Astrocyte (in vitro differentiated cells and primary cell): ENCODE measurements around the gene MOGAT3. TPM values are rescaled to one million over a fixed set of nuclear protein-coding genes. Genes with fewer than 3 reads are reported as not detected.

Experiments used
- DNase-seq: peaks from one replicate; pipeline ENCODE4 v3.0.0-alpha.2; 2010; ENCODE audit warnings: low read depth
- FAIRE-seq: peaks from 2 replicates; lab custom pipeline; 2011; peaks lifted over from hg19 to GRCh38; lab: Jason Lieb, UNC
- H2AFZ ChIP-seq: 2 replicates; pipeline ENCODE4 v1.6.0; 2012; ENCODE audit warnings: low read depth, low read length, inconsistent platforms
- H3K27ac ChIP-seq: 2 replicates; pipeline ENCODE4 v1.5.1; 2011; ENCODE audit warnings: low read depth, low read length, inconsistent platforms
- H3K27me3 ChIP-seq: 2 replicates; pipeline ENCODE4 v1.6.0; 2011; ENCODE audit warnings: low read length, inconsistent platforms; ENCODE audit not compliant: insufficient read depth
- H3K36me3 ChIP-seq: 2 replicates; pipeline ENCODE4 v1.5.1; 2011; ENCODE audit warnings: low read length, inconsistent platforms; ENCODE audit not compliant: insufficient read depth
- H3K4me1 ChIP-seq: 2 replicates; pipeline ENCODE4 v1.5.1; 2011; ENCODE audit warnings: low read length, inconsistent platforms; ENCODE audit not compliant: insufficient read depth
- H3K4me2 ChIP-seq: 2 replicates; pipeline ENCODE4 v1.6.0; 2012; ENCODE audit warnings: low read length, inconsistent platforms
- H3K4me3 ChIP-seq: 2 replicates; pipeline ENCODE4 v1.5.1; 2011; ENCODE audit warnings: low read depth, mild to moderate bottlenecking, low read length, inconsistent platforms; ENCODE audit not compliant: insufficient read depth
- H3K79me2 ChIP-seq: 2 replicates; pipeline ENCODE4 v1.6.0; 2012; ENCODE audit warnings: mild to moderate bottlenecking, low read length, inconsistent platforms; ENCODE audit not compliant: insufficient read depth
- H3K9ac ChIP-seq: 2 replicates; pipeline ENCODE4 v1.6.0; 2012; ENCODE audit warnings: mild to moderate bottlenecking, low read length, inconsistent platforms
- H3K9me3 ChIP-seq: 2 replicates; pipeline ENCODE4 v1.5.1; 2012; ENCODE audit warnings: low read depth, mild to moderate bottlenecking, low read length, inconsistent platforms; ENCODE audit not compliant: insufficient read depth
- H4K20me1 ChIP-seq: 2 replicates; pipeline ENCODE4 v1.6.0; 2012; ENCODE audit warnings: low read length, inconsistent platforms; ENCODE audit not compliant: insufficient read depth
- H3K27ac Mint-ChIP-seq: one replicate; pipeline ENCODE4 v1.8.0; 2021; ENCODE audit warnings: mild to moderate bottlenecking, mixed read lengths; ENCODE audit not compliant: unreplicated experiment
- H3K27me3 Mint-ChIP-seq: one replicate; pipeline ENCODE4 v1.8.0; 2021; ENCODE audit warnings: low read depth, mixed read lengths; ENCODE audit not compliant: unreplicated experiment
- H3K36me3 Mint-ChIP-seq: one replicate; pipeline ENCODE4 v1.8.0; 2021; ENCODE audit warnings: low read depth, mixed read lengths; ENCODE audit not compliant: unreplicated experiment
- H3K4me1 Mint-ChIP-seq: one replicate; pipeline ENCODE4 v1.8.0; 2021; ENCODE audit warnings: low read depth, mixed read lengths; ENCODE audit not compliant: unreplicated experiment
- H3K4me3 Mint-ChIP-seq: one replicate; pipeline ENCODE4 v1.8.0; 2021; ENCODE audit warnings: mild to moderate bottlenecking, moderate library complexity, mixed read lengths; ENCODE audit not compliant: unreplicated experiment
- H3K9me3 Mint-ChIP-seq: one replicate; pipeline ENCODE4 v1.8.0; 2021; ENCODE audit warnings: mild to moderate bottlenecking, mixed read lengths; ENCODE audit not compliant: unreplicated experiment
- EZH2 ChIP-seq: IDR thresholded peaks from 2 replicates; pipeline ENCODE4 v1.6.1; 2012; ENCODE audit warnings: mild to moderate bottlenecking, low read length, inconsistent platforms; ENCODE audit not compliant: insufficient read depth
- total RNA-seq: library from RNA; stranded (reverse); gene quantifications from 2 replicates; pipeline ENCODE4 v1.2.1, GENCODE V29; 2021
- TF ChIP-seq, protein P1 (sequence below): IDR thresholded peaks from 2 replicates; pipeline ENCODE4 v1.5.1; 2011; ENCODE audit warnings: low read depth, mild to moderate bottlenecking, inconsistent platforms, low read length, moderate library complexity; ENCODE audit not compliant: insufficient read depth

The MOGAT3 gene
- total RNA-seq, 1 donor from 2014 or later: not detected

DNA sequence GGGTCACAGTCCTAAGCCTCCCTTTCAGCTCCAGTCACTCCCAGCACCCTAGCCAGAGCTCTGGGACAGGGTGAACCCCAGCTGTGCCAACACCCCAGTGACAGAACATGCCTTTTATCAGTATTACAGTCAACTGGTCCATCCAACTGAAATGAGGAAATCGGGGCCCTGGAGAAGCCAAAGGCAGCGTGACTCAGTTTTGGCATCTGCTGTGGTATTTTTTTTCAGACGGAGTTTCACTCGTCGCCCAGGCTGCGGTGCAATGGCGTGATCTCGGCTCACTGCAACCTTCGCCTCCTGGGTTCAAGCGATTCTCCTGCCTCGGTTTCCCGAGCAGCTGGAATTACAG lies 40.2 kb upstream of the MOGAT3 start:
- no peak overlapping the region for H3K27ac ChIP-seq
- H3K27me3 Mint-ChIP-seq: no peaks in the 10 kb centered on the region
- TF ChIP-seq EZH2: no peak
- TF ChIP-seq, protein P1, sequence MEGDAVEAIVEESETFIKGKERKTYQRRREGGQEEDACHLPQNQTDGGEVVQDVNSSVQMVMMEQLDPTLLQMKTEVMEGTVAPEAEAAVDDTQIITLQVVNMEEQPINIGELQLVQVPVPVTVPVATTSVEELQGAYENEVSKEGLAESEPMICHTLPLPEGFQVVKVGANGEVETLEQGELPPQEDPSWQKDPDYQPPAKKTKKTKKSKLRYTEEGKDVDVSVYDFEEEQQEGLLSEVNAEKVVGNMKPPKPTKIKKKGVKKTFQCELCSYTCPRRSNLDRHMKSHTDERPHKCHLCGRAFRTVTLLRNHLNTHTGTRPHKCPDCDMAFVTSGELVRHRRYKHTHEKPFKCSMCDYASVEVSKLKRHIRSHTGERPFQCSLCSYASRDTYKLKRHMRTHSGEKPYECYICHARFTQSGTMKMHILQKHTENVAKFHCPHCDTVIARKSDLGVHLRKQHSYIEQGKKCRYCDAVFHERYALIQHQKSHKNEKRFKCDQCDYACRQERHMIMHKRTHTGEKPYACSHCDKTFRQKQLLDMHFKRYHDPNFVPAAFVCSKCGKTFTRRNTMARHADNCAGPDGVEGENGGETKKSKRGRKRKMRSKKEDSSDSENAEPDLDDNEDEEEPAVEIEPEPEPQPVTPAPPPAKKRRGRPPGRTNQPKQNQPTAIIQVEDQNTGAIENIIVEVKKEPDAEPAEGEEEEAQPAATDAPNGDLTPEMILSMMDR: no peak
- FAIRE-seq (no peak), DNase-seq (no peak)
- H3K9me3 ChIP-seq: no peaks in the 10 kb centered on the region
- H3K4me3 ChIP-seq: no peak overlapping the region
- peaks cover 9% of the 10 kb centered on the region for H3K4me1 ChIP-seq
- H3K36me3 ChIP-seq: peaks cover 5% of the 10 kb centered on the region
- peaks cover 41% of the 10 kb centered on the region for H3K79me2 ChIP-seq
- H2AFZ ChIP-seq: no peak overlapping the region
- peaks cover 9% of the 10 kb centered on the region for H3K4me1 Mint-ChIP-seq
- H3K4me2 ChIP-seq: no peak overlapping the region
- peaks cover 5% of the 10 kb centered on the region for H3K36me3 Mint-ChIP-seq
- H3K27ac Mint-ChIP-seq: no peak overlapping the region
- no peak overlapping the region for H3K4me3 Mint-ChIP-seq
- peaks cover 50% of the 10 kb centered on the region for H4K20me1 ChIP-seq
- H3K27me3 ChIP-seq: no peaks in the 10 kb centered on the region
- H3K9me3 Mint-ChIP-seq: no peaks in the 10 kb centered on the region
- no peak overlapping the region for H3K9ac ChIP-seq

DNA sequence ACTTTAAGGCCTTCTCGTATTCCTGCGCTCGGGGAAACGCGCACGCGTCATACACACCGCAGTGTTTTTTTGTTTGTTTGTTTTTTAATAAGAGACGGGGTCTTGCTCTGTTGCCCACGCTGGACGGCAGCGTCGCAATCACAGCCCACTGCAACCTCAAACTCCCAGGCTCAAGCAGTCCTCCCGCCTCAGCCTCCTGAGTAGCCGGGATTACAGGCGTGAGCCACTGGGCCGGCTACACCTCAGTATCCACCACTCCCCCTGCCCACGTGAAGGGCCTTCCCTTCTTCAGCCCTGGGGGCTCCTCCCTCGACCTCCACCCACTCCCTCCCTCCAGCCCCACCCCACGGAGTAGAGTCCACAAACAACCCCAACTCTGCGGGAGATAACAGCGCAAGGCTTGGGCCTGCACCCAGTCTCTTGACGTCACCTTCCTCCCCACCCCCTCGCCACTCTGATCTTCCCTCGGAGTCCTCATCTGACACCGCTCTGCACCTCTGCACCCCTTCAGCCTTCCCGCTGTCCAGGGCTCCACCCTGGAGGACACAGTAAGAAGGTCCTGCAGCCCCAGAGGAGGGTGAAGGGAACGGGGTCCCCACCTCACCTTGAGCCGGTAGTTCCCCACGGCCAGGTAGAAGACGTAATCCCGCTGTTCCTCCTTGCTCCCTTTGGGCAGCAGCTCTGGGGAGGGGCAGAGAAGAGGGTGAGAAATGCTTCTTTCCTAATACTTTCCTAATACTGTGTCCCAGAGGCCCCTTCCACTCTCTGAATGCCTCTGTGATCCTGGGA lies 39.6 kb upstream of the MOGAT3 start:
- peaks cover 5% of the 10 kb centered on the region for H3K36me3 Mint-ChIP-seq
- no peak overlapping the region for H2AFZ ChIP-seq

DNA sequence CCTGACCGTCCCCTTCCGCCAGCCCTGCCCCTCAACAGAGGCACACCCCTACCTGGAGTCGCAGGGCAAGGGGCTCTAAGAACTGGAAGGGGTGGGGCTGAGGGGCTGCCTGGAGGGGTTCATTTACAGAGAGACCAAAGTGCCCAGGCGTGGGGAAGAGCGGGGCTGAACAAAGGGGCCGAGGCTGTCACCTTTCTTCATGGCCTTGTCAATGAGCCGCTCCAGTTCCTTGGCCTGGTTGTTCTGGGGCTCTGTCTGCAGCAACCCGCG lies 39.0 kb upstream of the MOGAT3 start:
- Histone ChIP-seq H3K9me3 (no peaks in the 10 kb centered on the region), H3K79me2 (peaks cover 30% of the 10 kb centered on the region), H3K4me1 (peaks cover 6% of the 10 kb centered on the region), H3K9ac (no peak overlapping the region), H2AFZ (no peak overlapping the region), H4K20me1 (peaks cover 61% of the 10 kb centered on the region), H3K4me2 (no peak overlapping the region), H3K4me3 (no peak overlapping the region), H3K27me3 (no peaks in the 10 kb centered on the region), H3K27ac (no peak overlapping the region), H3K36me3 (peaks cover 2% of the 10 kb centered on the region)
- no peak overlapping the region for H3K27ac Mint-ChIP-seq
- peaks cover 5% of the 10 kb centered on the region for H3K36me3 Mint-ChIP-seq
- TF ChIP-seq EZH2: no peak
- TF ChIP-seq, protein P1: no peak
- no peaks in the 10 kb centered on the region for H3K9me3 Mint-ChIP-seq
- H3K4me3 Mint-ChIP-seq: no peak overlapping the region
- FAIRE-seq (no peak), DNase-seq (no peak)
- no peaks in the 10 kb centered on the region for H3K27me3 Mint-ChIP-seq
- H3K4me1 Mint-ChIP-seq: peaks cover 9% of the 10 kb centered on the region

More for the DNA sequence above, 39.6 kb upstream of the MOGAT3 start:
- H3K4me2 ChIP-seq: no peak overlapping the region
- H3K4me1 ChIP-seq: peaks cover 9% of the 10 kb centered on the region
- Mint-ChIP-seq H3K27ac (no peak overlapping the region), H3K27me3 (no peaks in the 10 kb centered on the region), H3K4me1 (peaks cover 9% of the 10 kb centered on the region), H3K4me3 (no peak overlapping the region), H3K9me3 (no peaks in the 10 kb centered on the region)
- FAIRE-seq (no peak), DNase-seq (no peak)
- TF ChIP-seq, protein P1: no peak
- no peak for TF ChIP-seq EZH2
- H3K27ac ChIP-seq: no peak overlapping the region
- H4K20me1 ChIP-seq: peaks cover 56% of the 10 kb centered on the region
- no peaks in the 10 kb centered on the region for H3K27me3 ChIP-seq
- peaks cover 35% of the 10 kb centered on the region for H3K79me2 ChIP-seq
- peaks cover 2% of the 10 kb centered on the region for H3K36me3 ChIP-seq
- H3K9ac ChIP-seq: no peak overlapping the region
- no peak overlapping the region for H3K4me3 ChIP-seq
- H3K9me3 ChIP-seq: no peaks in the 10 kb centered on the region
